Measurements from ENCODE around the gene CCND3. TPM values are rescaled to one million over a fixed set of nuclear protein-coding genes. Genes with fewer than 3 reads are reported as not detected.

Gene CCND3
- total and polyA plus RNA-seq, 2 experiments from 2014 or later: 19.7 to 30.9 TPM

DNA sequence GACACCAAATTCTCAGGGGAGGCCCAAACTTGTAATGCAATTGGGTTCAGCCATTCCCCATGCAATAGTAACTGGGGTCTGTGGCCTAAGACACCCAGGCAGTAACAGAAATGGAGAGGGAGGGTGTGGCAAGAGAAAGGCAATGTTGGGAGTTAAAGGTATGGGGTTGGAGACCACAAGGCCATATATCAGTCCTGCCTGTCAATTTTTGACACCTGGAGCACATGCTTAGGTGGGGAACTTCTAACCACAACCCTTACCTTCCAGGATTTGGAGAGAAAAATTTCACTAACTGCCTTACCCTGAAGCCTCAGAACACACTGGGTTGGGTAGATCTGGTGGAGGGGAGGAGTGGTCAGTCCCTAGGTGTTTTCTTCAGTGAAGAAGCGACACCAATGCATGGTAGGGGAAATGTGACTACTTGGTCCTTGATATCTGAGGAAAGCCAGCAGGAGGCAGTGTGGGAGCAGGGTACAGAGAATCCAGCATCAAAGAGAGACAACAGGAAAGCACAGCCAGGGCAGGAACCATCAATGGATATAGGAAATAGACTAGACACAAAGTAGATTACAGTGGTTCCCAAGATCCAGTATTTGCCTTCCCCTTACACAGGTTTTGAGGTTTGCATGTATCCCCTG, 39.6 kb downstream of the CCND3 start:
- Mint-ChIP-seq H3K27ac (no peak overlapping the region), H3K27me3 (ENCODE audit: insufficient read depth, low read depth, poor library complexity) (peaks cover 2% of the 10 kb centered on the region), H3K9me3 (no peaks in the 10 kb centered on the region), H3K36me3 (ENCODE audit: low read depth) (peaks cover 10% of the 10 kb centered on the region), H3K4me1 (no peaks in the 10 kb centered on the region; the same call in 2 of the 3 replicates), H3K4me3 (no peak overlapping the region)
- Histone ChIP-seq H3K4me3 (no peak overlapping the region), H3K4me2 (no peak overlapping the region), H3K27me3 (ENCODE audit: insufficient read depth) (no peaks in the 10 kb centered on the region), H3K36me3 (ENCODE audit: insufficient read depth) (peaks cover 5% of the 10 kb centered on the region), H2AFZ (no peak overlapping the region), H3K9me2 (ENCODE audit: insufficient read depth) (no peaks in the 10 kb centered on the region), H3K27ac (ENCODE audit: low read depth) (no peak overlapping the region), H3K79me2 (replicated peaks; ENCODE audit: insufficient read depth) (no peaks in the 10 kb centered on the region), H4K20me1 (replicated peaks; ENCODE audit: insufficient read depth) (peaks cover 5% of the 10 kb centered on the region), H3K4me1 (ENCODE audit: insufficient read depth) (peaks cover 4% of the 10 kb centered on the region; the same call in 1 of the 2 replicates), H3F3A (replicated peaks; ENCODE audit: low read depth) (no peaks in the 10 kb centered on the region)
- ATAC-seq (peak; percentile 48; the same call in 2 of the 3 replicates), DNase-seq (ENCODE audit: low spot score) (peak; percentile 44)
- no peak for TF ChIP-seq EZH2phosphoT487 (IDR thresholded peaks at IDR 0.05; ENCODE audit: unreplicated experiment)
- TF ChIP-seq, protein P1, sequence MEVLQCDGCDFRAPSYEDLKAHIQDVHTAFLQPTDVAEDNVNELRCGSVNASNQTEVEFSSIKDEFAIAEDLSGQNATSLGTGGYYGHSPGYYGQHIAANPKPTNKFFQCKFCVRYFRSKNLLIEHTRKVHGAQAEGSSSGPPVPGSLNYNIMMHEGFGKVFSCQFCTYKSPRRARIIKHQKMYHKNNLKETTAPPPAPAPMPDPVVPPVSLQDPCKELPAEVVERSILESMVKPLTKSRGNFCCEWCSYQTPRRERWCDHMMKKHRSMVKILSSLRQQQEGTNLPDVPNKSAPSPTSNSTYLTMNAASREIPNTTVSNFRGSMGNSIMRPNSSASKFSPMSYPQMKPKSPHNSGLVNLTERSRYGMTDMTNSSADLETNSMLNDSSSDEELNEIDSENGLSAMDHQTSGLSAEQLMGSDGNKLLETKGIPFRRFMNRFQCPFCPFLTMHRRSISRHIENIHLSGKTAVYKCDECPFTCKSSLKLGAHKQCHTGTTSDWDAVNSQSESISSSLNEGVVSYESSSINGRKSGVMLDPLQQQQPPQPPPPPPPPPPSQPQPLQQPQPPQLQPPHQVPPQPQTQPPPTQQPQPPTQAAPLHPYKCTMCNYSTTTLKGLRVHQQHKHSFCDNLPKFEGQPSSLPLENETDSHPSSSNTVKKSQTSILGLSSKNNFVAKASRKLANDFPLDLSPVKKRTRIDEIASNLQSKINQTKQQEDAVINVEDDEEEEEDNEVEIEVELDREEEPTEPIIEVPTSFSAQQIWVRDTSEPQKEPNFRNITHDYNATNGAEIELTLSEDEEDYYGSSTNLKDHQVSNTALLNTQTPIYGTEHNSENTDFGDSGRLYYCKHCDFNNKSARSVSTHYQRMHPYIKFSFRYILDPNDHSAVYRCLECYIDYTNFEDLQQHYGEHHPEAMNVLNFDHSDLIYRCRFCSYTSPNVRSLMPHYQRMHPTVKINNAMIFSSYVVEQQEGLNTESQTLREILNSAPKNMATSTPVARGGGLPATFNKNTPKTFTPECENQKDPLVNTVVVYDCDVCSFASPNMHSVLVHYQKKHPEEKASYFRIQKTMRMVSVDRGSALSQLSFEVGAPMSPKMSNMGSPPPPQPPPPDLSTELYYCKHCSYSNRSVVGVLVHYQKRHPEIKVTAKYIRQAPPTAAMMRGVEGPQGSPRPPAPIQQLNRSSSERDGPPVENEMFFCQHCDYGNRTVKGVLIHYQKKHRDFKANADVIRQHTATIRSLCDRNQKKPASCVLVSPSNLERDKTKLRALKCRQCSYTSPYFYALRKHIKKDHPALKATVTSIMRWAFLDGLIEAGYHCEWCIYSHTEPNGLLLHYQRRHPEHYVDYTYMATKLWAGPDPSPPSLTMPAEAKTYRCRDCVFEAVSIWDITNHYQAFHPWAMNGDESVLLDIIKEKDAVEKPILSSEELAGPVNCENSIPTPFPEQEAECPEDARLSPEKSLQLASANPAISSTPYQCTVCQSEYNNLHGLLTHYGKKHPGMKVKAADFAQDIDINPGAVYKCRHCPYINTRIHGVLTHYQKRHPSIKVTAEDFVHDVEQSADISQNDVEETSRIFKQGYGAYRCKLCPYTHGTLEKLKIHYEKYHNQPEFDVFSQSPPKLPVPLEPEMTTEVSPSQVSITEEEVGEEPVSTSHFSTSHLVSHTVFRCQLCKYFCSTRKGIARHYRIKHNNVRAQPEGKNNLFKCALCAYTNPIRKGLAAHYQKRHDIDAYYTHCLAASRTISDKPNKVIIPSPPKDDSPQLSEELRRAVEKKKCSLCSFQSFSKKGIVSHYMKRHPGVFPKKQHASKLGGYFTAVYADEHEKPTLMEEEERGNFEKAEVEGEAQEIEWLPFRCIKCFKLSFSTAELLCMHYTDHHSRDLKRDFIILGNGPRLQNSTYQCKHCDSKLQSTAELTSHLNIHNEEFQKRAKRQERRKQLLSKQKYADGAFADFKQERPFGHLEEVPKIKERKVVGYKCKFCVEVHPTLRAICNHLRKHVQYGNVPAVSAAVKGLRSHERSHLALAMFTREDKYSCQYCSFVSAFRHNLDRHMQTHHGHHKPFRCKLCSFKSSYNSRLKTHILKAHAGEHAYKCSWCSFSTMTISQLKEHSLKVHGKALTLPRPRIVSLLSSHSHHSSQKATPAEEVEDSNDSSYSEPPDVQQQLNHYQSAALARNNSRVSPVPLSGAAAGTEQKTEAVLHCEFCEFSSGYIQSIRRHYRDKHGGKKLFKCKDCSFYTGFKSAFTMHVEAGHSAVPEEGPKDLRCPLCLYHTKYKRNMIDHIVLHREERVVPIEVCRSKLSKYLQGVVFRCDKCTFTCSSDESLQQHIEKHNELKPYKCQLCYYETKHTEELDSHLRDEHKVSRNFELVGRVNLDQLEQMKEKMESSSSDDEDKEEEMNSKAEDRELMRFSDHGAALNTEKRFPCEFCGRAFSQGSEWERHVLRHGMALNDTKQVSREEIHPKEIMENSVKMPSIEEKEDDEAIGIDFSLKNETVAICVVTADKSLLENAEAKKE (CRISPR knock-in tag; IDR thresholded peaks at IDR 0.05): no peak
- TF ChIP-seq EZH2 (IDR thresholded peaks at IDR 0.05; ENCODE audit: low read depth, unreplicated experiment): no peak
- TF ChIP-seq JUNB (IDR thresholded peaks at IDR 0.05; ENCODE audit: unreplicated experiment): no peak
- TF ChIP-seq NANOG (IDR thresholded peaks at IDR 0.05; ENCODE audit: borderline replicate concordance): no peak
- TF ChIP-seq, protein P2, sequence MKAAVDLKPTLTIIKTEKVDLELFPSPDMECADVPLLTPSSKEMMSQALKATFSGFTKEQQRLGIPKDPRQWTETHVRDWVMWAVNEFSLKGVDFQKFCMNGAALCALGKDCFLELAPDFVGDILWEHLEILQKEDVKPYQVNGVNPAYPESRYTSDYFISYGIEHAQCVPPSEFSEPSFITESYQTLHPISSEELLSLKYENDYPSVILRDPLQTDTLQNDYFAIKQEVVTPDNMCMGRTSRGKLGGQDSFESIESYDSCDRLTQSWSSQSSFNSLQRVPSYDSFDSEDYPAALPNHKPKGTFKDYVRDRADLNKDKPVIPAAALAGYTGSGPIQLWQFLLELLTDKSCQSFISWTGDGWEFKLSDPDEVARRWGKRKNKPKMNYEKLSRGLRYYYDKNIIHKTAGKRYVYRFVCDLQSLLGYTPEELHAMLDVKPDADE (IDR thresholded peaks at IDR 0.05): no peak
- TF ChIP-seq ZNF114 (CRISPR knock-in tag; IDR thresholded peaks at IDR 0.05): no peak
- no peak for TF ChIP-seq CREB1 (CRISPR knock-in tag; IDR thresholded peaks at IDR 0.05; ENCODE audit: low read depth)
- TF ChIP-seq, protein P3, sequence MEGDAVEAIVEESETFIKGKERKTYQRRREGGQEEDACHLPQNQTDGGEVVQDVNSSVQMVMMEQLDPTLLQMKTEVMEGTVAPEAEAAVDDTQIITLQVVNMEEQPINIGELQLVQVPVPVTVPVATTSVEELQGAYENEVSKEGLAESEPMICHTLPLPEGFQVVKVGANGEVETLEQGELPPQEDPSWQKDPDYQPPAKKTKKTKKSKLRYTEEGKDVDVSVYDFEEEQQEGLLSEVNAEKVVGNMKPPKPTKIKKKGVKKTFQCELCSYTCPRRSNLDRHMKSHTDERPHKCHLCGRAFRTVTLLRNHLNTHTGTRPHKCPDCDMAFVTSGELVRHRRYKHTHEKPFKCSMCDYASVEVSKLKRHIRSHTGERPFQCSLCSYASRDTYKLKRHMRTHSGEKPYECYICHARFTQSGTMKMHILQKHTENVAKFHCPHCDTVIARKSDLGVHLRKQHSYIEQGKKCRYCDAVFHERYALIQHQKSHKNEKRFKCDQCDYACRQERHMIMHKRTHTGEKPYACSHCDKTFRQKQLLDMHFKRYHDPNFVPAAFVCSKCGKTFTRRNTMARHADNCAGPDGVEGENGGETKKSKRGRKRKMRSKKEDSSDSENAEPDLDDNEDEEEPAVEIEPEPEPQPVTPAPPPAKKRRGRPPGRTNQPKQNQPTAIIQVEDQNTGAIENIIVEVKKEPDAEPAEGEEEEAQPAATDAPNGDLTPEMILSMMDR (conservative IDR thresholded peaks at IDR 0.05; ENCODE audit: low read depth in 2 of 2): peak; percentile 53 to 67
